Small intestine (tissue), 7 donors: ENCODE measurements around the gene KAT6B. TPM values are rescaled to one million over a fixed set of nuclear protein-coding genes. Genes with fewer than 3 reads are reported as not detected.
"Not testable (repeated sequence)": the region's sequence is repeated elsewhere in the genome, so short reads cannot be mapped to it uniquely, and the experiment has no call there.

Experiments
- DNase-seq, 2 donors: peaks; one replicate each; pipeline versions ENCODE4 v3.0.0 to v3.0.0-alpha.2; 2013
- FAIRE-seq: peaks from 2 replicates; lab custom pipeline; 2012; peaks lifted over from hg19 to GRCh38; lab: Jason Lieb, UNC
- H3K27ac ChIP-seq, 3 donors: one replicate each; pipeline ENCODE4 v1.5.1; 2013; ENCODE audit warnings: low read length in 2 of 3, mild to moderate bottlenecking in 2 of 3, control low read depth in 1 of 3, inconsistent platforms in 1 of 3, low read depth in 1 of 3, moderate library complexity in 1 of 3
- H3K27me3 ChIP-seq, 3 donors: one replicate each; pipeline ENCODE4 v1.6.1; 2013; ENCODE audit warnings: low read length in 3 of 3, inconsistent platforms in 1 of 3; ENCODE audit not compliant: control insufficient read depth in 3 of 3, insufficient read depth in 3 of 3
- H3K36me3 ChIP-seq, 3 donors: one replicate each; pipeline ENCODE4 v1.6.1; 2013; ENCODE audit warnings: low read length in 3 of 3, inconsistent platforms in 1 of 3, low read depth in 1 of 3, mild to moderate bottlenecking in 1 of 3, moderate library complexity in 1 of 3; ENCODE audit not compliant: control insufficient read depth in 3 of 3, insufficient read depth in 2 of 3
- H3K4me1 ChIP-seq, 3 donors: one replicate each; pipeline ENCODE4 v1.6.1; 2013; ENCODE audit warnings: low read length in 2 of 3, inconsistent platforms in 1 of 3, low read depth in 1 of 3, mild to moderate bottlenecking in 1 of 3, moderate library complexity in 1 of 3; ENCODE audit not compliant: control insufficient read depth in 3 of 3, insufficient read depth in 2 of 3
- H3K4me3 ChIP-seq, 3 donors: one replicate each; pipeline ENCODE4 v1.5.1; 2013; ENCODE audit warnings: low read length in 3 of 3, control low read depth in 1 of 3, inconsistent platforms in 1 of 3, low read depth in 1 of 3, mild to moderate bottlenecking in 1 of 3, moderate library complexity in 1 of 3
- H3K9me3 ChIP-seq, 2 donors: one replicate each; pipeline ENCODE4 v1.6.1; 2013; ENCODE audit warnings: low read depth in 1 of 2, low read length in 1 of 2; ENCODE audit not compliant: control insufficient read depth in 2 of 2, insufficient read depth in 1 of 2
- whole genome bisulfite sequencing, 3 donors: extraction: QIAGEN DNeasy Blood & Tissue Kit; methylation state at CpG; one replicate each; pipeline ENCODE4 v1.1.7; 2013; 5-methylcytosine and 5-hydroxymethylcytosine counted together
- polyA plus RNA-seq, 4 donors: library from polyadenylated mRNA; stranded (reverse) in 3 of 4; unstranded in 1 of 4; fragments of 200-250 nt in 3 of 4; fragments of 120-200 nt in 1 of 4; gene quantifications; one replicate each; pipeline versions ENCODE4 v1.2.1 to v1.2.3, GENCODE V29; 2013
- donor health status: healthy with polysubstance abuse.
- donor health status: control.
- donor health status: control.
- donor health status: Bipolar disorder and iron deficiency.
- donor health status: healthy.

Gene KAT6B
- polyA plus RNA-seq, 4 donors = 4.6 to 16.2 (median 5.9) TPM

DNA sequence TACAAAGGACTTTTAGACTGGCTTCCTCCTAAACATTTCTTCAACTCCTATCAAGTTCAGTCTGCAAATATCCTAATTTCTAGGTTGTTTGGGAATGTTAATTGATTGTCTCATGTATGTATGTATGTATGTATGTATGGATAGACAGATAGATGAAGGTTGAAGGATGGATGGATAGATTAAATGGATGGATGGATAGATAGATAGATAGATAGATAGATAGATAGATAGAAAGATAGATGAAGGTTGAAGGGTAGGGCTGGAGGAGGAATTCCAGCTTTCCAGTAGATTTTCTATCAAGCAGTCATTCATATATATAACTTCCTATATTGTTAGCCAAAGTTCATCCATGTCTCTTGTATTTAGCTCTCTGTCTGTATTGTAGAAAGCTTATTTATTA lies 85.8 kb downstream of the KAT6B start:
- Histone ChIP-seq H3K27ac (no peak overlapping the region), H3K4me1 (peaks cover 0 to 4% (median 0%) of the 10 kb centered on the region in 3 donors), H3K4me3 (no peak overlapping the region), H3K27me3 (no peaks in the 10 kb centered on the region), H3K36me3 (peaks cover 0 to 4% (median 0%) of the 10 kb centered on the region in 3 donors), H3K9me3 (no peaks in the 10 kb centered on the region)
- FAIRE-seq = no peak
- no peak for DNase-seq

- Histone ChIP-seq H3K36me3 (peaks cover 0 to 4% (median 0%) of the 10 kb centered on the region in 3 donors), H3K9me3 (no peaks in the 10 kb centered on the region), H3K27me3 (no peaks in the 10 kb centered on the region), H3K27ac (no peak overlapping the region), H3K4me1 (peaks cover 0 to 4% (median 0%) of the 10 kb centered on the region in 3 donors), H3K4me3 (no peak overlapping the region)
- 83 to 96% (median 93%) methylated on average over 2 of the region's 2 CpGs for WGBS, 3 donors
- DNase-seq = no peak
- no peak for FAIRE-seq
Measured at GRCh38 chr10:74912682-74913081, 86.3 kb downstream of the KAT6B start.

DNA sequence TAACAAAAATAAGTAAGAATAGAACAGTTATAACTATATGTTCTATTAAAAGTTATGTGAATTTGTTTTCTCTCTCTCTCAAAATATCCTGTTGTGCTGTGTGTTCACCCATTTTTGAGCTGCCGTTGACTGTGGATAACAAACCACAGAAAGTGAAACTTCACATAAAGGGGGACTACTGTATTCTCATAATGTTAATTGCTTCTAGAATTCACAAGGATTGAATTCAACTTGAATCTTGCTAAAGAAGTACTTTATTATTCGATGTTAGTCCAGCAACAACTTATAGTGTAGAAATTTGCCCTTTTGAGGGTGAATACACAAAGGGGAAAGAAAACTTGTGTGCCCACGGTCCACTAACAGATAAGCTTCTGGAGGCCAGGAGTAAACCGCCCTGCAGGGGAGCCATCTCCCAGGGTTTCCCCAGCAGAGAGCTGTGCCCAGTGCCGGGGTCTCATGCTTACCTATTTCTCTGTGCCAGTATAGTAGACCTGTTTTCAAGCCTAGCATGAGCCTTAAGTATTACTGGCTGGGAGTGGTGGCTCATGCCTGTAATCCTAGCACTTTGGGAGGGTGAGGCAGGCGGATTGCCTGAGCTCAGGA lies 87.1 kb downstream of the KAT6B start:
- FAIRE-seq (no peak), DNase-seq (no peak)
- Histone ChIP-seq H3K27ac (no peak overlapping the region), H3K9me3 (no peaks in the 10 kb centered on the region), H3K4me3 (no peak overlapping the region), H3K27me3 (no peaks in the 10 kb centered on the region), H3K4me1 (peaks cover 0 to 4% (median 0%) of the 10 kb centered on the region in 3 donors), H3K36me3 (peaks cover 0 to 2% (median 0%) of the 10 kb centered on the region in 3 donors)
- WGBS, 3 donors = 62 to 74% (median 66%) methylated on average over 6 of the region's 6 CpGs

DNA sequence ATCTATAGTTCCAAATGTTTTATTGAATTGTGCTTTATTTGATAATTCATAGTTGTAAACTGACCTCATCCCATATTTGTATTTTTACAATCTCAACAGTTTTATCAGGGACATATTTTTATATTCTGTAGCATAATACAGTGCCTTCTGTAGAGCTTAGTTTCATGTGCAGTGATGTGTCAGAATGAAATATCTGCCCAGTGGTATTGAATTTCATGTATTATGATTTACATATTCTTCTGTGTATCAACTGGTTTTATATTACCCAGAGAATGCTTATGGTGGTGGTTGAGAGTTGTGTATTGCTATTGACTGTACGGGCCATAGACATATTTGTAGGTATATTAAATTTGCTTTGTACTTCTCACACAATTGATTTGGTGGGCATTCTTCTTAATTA lies 89.9 kb downstream of the KAT6B start:
- Histone ChIP-seq H3K36me3 (peaks cover 0 to 2% (median 0%) of the 10 kb centered on the region in 3 donors), H3K4me3 (no peak overlapping the region), H3K27ac (no peak overlapping the region), H3K9me3 (peaks cover 0 to 7% of the 10 kb centered on the region in 2 donors), H3K27me3 (no peaks in the 10 kb centered on the region), H3K4me1 (peaks cover 0 to 4% (median 0%) of the 10 kb centered on the region in 3 donors)
- no peak for DNase-seq
- WGBS, 3 donors = 94 to 98% (median 97%) methylated on average over 1 of the region's 1 CpG
- FAIRE-seq = no peak

DNA sequence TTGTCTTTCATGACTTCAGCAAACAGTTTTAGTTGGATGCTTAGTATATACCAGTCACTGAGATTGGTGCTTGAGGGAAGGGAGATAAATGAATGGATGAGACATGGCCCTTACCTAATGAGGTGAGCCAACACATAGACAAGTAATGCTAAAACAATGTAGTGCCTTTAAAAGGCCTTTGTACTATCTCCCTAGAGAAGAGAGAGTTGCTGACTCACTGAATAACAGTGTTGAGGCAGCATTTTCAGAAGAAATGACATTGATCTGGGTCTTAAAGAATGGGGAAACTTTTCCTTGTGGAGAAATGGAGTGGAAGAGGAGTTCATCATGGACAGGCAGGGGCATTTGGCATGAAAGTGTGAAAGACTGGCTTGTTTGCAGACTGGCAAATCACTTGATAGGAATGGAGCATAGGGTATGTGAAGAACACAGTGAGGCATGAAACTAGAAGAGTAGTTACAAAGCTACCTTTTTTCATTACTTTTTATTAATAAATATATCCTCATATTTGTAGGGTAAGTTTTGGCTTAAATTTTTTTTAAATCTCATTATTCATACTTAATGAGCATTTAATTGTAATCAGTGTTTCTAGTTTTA lies 91.2 kb downstream of the KAT6B start:
- FAIRE-seq (no peak), DNase-seq (peak; percentile 33 to 51)

DNA sequence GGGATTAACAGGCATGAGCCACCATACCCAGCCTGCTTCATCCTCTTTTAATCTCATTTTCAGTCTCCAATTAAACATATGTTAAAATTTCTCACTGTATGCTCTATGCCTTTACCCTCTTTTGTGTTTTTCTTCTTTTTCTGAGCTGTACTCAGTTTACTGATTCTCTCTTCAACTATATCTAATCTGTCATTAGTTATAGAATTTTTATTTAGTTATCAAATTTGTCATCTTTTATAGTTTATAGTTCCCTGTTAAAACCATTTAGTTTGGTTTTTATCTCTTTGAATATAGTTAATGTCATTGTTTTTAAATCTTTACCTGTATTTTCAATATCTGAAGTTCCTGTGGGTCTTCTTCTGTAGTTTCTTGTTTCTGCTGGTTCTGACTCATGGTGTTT lies 93.3 kb downstream of the KAT6B start:
- Histone ChIP-seq H3K4me1 (peaks cover 12 to 16% (median 15%) of the 10 kb centered on the region in 3 donors), H3K27me3 (no peaks in the 10 kb centered on the region), H3K36me3 (no peaks in the 10 kb centered on the region), H3K27ac (no peak overlapping the region), H3K9me3 (peaks cover 0 to 7% of the 10 kb centered on the region in 2 donors), H3K4me3 (no peak overlapping the region)
- FAIRE-seq = no peak
- DNase-seq = no peak

More for the DNA sequence above, 91.2 kb downstream of the KAT6B start:
- H3K4me1 ChIP-seq = peaks cover 3 to 5% (median 5%) of the 10 kb centered on the region in 3 donors
- H3K9me3 ChIP-seq = peaks cover 0 to 7% of the 10 kb centered on the region in 2 donors
- H3K36me3 ChIP-seq = peaks cover 0 to 2% (median 0%) of the 10 kb centered on the region in 3 donors
- H3K27ac ChIP-seq = no peak overlapping the region
- no peak overlapping the region for H3K4me3 ChIP-seq
- H3K27me3 ChIP-seq = no peaks in the 10 kb centered on the region

DNA sequence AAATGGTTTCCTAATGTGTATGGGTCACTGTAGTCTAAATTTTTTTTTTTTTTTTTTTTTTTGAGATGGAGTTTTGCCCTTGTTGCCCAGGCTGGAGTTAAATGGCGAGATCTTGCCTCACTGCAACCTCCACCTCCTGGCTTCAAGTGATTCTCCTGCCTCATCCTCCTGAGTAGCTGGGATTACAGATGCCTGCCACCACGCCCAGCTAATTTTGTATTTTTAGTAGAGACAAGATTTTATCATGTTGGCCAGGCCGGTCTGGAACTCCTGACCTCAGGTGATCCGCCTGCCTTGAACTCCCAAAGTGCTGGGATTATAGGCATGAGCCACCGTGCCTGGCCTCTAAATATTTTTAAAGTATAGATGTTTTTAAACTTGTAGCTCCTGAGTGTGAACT lies 94.7 kb downstream of the KAT6B start:
- peaks cover 12 to 16% (median 15%) of the 10 kb centered on the region in 3 donors for H3K4me1 ChIP-seq
- FAIRE-seq, H3K9me3 ChIP-seq, H3K27ac ChIP-seq, H3K27me3 ChIP-seq, DNase-seq, H3K4me3 ChIP-seq, H3K36me3 ChIP-seq: not testable (repeated sequence)
- 95 to 97% (median 95%) methylated on average over 5 of the region's 5 CpGs for WGBS, 3 donors

DNA sequence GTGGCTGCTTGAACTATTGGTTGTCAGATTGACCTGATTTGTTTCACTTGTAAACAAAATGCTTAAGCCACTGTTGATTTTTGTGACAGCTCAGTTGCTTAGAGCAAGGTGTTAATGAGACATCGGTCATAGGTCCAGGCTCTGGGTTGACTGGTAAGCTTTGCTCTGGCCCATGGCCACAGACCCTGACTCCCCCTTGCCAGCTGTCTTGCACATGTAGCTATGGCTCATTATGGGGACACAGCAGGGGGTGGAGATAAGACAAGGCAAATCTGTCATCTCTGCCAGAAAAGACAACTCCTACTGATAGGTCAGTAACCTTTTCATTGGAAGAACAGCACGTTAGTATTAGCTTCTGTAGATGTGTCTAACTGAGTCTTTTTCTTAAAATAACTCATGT lies 95.3 kb downstream of the KAT6B start:
- 68 to 74% (median 69%) methylated on average over 2 of the region's 2 CpGs for WGBS, 3 donors

More for the DNA sequence above, 95.3 kb downstream of the KAT6B start:
- H3K4me3 ChIP-seq = no peak overlapping the region
- H3K9me3 ChIP-seq = peaks cover 0 to 7% of the 10 kb centered on the region in 2 donors
- no peaks in the 10 kb centered on the region for H3K27me3 ChIP-seq
- H3K36me3 ChIP-seq = no peaks in the 10 kb centered on the region
- H3K4me1 ChIP-seq = peaks cover 12 to 16% (median 15%) of the 10 kb centered on the region in 3 donors
- H3K27ac ChIP-seq = no peak overlapping the region
- no peak for FAIRE-seq
- DNase-seq = no peak
